ENCODE data around the gene DEPDC1B.
"Not testable (repeated sequence)": the region's sequence is repeated elsewhere in the genome, so short reads cannot be mapped to it uniquely, and the experiment has no call there.

DNA sequence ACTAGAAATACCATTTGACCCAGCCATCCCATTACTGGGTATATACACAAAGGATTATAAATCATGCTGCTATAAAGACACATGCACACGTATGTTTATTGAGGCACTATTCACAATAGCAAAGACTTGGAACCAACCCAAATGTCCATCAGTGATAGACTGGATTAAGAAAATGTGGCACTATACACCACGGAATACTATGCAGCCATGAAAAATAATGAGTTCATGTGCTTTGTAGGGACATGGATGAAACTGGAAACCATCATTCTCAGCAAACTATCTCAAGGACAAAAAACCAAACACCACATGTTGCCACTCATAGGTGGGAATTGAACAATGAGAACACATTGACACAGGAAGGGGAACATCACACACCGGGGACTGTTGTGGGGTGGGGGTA, 79.2 kb downstream of the DEPDC1B start:
- TF ChIP-seq, protein P1, sequence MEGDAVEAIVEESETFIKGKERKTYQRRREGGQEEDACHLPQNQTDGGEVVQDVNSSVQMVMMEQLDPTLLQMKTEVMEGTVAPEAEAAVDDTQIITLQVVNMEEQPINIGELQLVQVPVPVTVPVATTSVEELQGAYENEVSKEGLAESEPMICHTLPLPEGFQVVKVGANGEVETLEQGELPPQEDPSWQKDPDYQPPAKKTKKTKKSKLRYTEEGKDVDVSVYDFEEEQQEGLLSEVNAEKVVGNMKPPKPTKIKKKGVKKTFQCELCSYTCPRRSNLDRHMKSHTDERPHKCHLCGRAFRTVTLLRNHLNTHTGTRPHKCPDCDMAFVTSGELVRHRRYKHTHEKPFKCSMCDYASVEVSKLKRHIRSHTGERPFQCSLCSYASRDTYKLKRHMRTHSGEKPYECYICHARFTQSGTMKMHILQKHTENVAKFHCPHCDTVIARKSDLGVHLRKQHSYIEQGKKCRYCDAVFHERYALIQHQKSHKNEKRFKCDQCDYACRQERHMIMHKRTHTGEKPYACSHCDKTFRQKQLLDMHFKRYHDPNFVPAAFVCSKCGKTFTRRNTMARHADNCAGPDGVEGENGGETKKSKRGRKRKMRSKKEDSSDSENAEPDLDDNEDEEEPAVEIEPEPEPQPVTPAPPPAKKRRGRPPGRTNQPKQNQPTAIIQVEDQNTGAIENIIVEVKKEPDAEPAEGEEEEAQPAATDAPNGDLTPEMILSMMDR (IDR thresholded peaks at IDR 0.05): not testable (repeated sequence)
- TF ChIP-seq POLR2A (IDR thresholded peaks at IDR 0.05): not testable (repeated sequence)
